Body of pancreas (tissue), 4 donors: ENCODE results near the gene ITGAX. TPM values are rescaled to one million over a fixed set of nuclear protein-coding genes. Genes with fewer than 3 reads are reported as not detected.

ENCODE experiments used
- ATAC-seq: fragments of 150-250 bp; one replicate; pipeline ENCODE4 v1.9.1; 2016
- DNase-seq, 4 donors: peaks; one replicate each; pipeline ENCODE4 v3.0.0-alpha.2; 2019
- H3K27ac ChIP-seq, 4 donors: fragments of 200-600 bp; sonication (generic); 1 replicate in 3 of 4; 2 replicates in 1 of 4; pipeline versions ENCODE4 v1.5.1 to v1.6.1; 2016 to 2019; ENCODE audit warnings: mild to moderate bottlenecking in 1 of 4, mixed read lengths in 1 of 4, moderate library complexity in 1 of 4
- H3K27me3 ChIP-seq, 2 donors: fragments of 200-600 bp; sonication (generic); one replicate each; pipeline ENCODE4 v1.6.0; 2016; ENCODE audit warnings: mild to moderate bottlenecking in 1 of 2
- H3K36me3 ChIP-seq, 2 donors: fragments of 200-600 bp; sonication (generic); replicated peaks in 1 of 2; 2 replicates each; pipeline ENCODE4 v1.5.1; 2016; ENCODE audit warnings: low read depth in 2 of 2; ENCODE audit not compliant: insufficient read depth in 1 of 2
- H3K4me1 ChIP-seq: fragments of 200-600 bp; sonication (generic); one replicate; pipeline ENCODE4 v1.6.0; 2016
- H3K4me3 ChIP-seq, 2 donors: fragments of 200-600 bp; sonication (generic); 1 replicate in 1 of 2; 2 replicates in 1 of 2; pipeline ENCODE4 v1.5.1; 2016 to 2019
- H3K9me3 ChIP-seq, 3 donors: fragments of 200-600 bp; sonication (generic); 1 replicate in 2 of 3; 2 replicates in 1 of 3; pipeline ENCODE4 v1.5.1; 2016
- POLR2A ChIP-seq, 3 donors: fragments of 450-650 bp; IDR thresholded peaks; one replicate each; pipeline ENCODE4 v1.6.1; 2016; ENCODE audit warnings: antibody characterized with exemption in 3 of 3, mild to moderate bottlenecking in 2 of 3
- WGBS, 2 donors: methylation state at CpG; one replicate each; pipeline ENCODE4 v1.1.5; 2017; 5-methylcytosine and 5-hydroxymethylcytosine counted together
- intact Hi-C: fragments of 100-400 bp; cut with DNase I; formaldehyde crosslinking; loops from one replicate; pipeline ENCODE4 v1.15.1; 2023
- total RNA-seq, 2 donors: library from RNA; depleted of rRNA; stranded (reverse); fragments of >200 nt; gene quantifications; one replicate each; pipeline ENCODE4 v1.1.0, GENCODE V29; 2016
- TF ChIP-seq, protein P1 (sequence below), 7 experiments: fragments of 450-650 bp in 4 of 7; fragments of 200-600 bp in 3 of 7; sonication (generic) in 3 of 7; IDR thresholded peaks; one replicate each; pipeline ENCODE4 v1.5.1; 2016 to 2019; ENCODE audit warnings: antibody characterized with exemption in 7 of 7

The ITGAX gene
- total RNA-seq, 2 donors from 2014 or later = 3.0 to 8.6 TPM

- TF ChIP-seq, protein P1, sequence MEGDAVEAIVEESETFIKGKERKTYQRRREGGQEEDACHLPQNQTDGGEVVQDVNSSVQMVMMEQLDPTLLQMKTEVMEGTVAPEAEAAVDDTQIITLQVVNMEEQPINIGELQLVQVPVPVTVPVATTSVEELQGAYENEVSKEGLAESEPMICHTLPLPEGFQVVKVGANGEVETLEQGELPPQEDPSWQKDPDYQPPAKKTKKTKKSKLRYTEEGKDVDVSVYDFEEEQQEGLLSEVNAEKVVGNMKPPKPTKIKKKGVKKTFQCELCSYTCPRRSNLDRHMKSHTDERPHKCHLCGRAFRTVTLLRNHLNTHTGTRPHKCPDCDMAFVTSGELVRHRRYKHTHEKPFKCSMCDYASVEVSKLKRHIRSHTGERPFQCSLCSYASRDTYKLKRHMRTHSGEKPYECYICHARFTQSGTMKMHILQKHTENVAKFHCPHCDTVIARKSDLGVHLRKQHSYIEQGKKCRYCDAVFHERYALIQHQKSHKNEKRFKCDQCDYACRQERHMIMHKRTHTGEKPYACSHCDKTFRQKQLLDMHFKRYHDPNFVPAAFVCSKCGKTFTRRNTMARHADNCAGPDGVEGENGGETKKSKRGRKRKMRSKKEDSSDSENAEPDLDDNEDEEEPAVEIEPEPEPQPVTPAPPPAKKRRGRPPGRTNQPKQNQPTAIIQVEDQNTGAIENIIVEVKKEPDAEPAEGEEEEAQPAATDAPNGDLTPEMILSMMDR (IDR thresholded peaks at IDR 0.05) = no peak
- no peak for TF ChIP-seq POLR2A (IDR thresholded peaks at IDR 0.05)
- DNase-seq = peak in 2 of 4 donors; percentile 10 to 53
- H3K27ac ChIP-seq = no peak overlapping the region
- 39 to 59% methylated on average over 4 to 6 of the region's 6 CpGs for WGBS, 2 donors
- H3K4me1 ChIP-seq = no peaks in the 10 kb centered on the region
- ATAC-seq = no peak
- H3K36me3 ChIP-seq = no peaks in the 10 kb centered on the region
- intact Hi-C loops = no loop called here
- H3K27me3 ChIP-seq = no peaks in the 10 kb centered on the region
- no peak overlapping the region for H3K4me3 ChIP-seq
- H3K9me3 ChIP-seq = no peaks in the 10 kb centered on the region
Observed at GRCh38 chr16:31395647-31396046, 40.7 kb downstream of the ITGAX start.

DNA sequence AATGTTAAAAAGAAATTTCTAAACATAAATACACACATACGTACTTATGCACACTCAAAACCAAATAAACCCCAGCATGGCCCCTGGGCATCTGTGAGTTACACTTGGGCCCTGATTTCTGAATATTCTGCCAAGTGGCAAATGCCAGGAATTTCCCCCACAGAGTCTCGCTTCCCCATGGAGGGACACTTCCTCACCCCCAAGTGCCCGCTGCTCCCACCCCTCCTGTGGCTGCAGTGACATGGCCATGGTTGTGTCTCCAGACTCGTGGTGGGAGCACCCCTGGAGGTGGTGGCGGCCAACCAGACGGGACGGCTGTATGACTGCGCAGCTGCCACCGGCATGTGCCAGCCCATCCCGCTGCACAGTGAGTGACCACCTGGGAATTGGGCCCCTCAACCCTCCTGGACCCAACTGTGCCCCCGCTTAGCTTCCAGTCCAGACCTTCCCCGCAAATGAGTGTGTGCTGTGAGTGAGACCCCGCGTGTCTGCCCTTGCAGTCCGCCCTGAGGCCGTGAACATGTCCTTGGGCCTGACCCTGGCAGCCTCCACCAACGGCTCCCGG lies 42.2 kb downstream of the ITGAX start:
- H3K4me3 ChIP-seq = no peak overlapping the region
- intact Hi-C loops = no loop called here
- DNase-seq (peak in 1 of 4 donors; percentile 12), ATAC-seq (no peak)
- H3K27me3 ChIP-seq = no peaks in the 10 kb centered on the region
- H3K4me1 ChIP-seq = no peaks in the 10 kb centered on the region
- no peak overlapping the region for H3K27ac ChIP-seq
- no peak for TF ChIP-seq POLR2A (IDR thresholded peaks at IDR 0.05)
- TF ChIP-seq, protein P1 (IDR thresholded peaks at IDR 0.05) = no peak
- WGBS, 2 donors = 74 to 88% methylated on average over 4 to 18 of the region's 18 CpGs
- no peaks in the 10 kb centered on the region for H3K9me3 ChIP-seq
- no peaks in the 10 kb centered on the region for H3K36me3 ChIP-seq

DNA sequence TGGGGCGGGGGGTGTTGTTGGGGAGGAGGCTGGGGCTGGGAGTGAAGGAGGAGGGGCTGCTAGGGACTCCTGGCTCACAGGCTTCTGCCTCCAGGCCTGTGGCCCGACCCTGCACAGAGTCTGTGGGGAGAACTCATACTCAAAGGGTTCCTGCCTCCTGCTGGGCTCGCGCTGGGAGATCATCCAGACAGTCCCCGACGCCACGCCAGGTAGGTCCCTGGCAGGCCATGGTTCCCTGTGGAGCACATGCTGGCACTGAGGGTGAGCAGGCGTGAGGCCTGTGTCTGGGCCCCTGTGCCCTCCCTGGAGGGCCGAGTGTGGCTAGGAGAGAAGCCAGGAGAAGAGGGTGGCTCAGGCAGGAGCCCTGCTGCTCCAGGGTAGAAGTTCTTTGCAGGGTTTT lies 42.7 kb downstream of the ITGAX start:
- WGBS, 2 donors = 70% methylated on average over 9 of the region's 9 CpGs; no CpG with 5 or more reads in 1 of the 2 donors
- Histone ChIP-seq H3K9me3 (no peaks in the 10 kb centered on the region), H3K4me3 (no peak overlapping the region), H3K36me3 (no peaks in the 10 kb centered on the region), H3K27me3 (no peaks in the 10 kb centered on the region), H3K27ac (no peak overlapping the region), H3K4me1 (no peaks in the 10 kb centered on the region)
- no peak for TF ChIP-seq POLR2A (IDR thresholded peaks at IDR 0.05)
- TF ChIP-seq, protein P1 (IDR thresholded peaks at IDR 0.05) = no peak
- DNase-seq (no peak), ATAC-seq (no peak)
- intact Hi-C loops = no loop called here

- DNase-seq = no peak
- ATAC-seq = no peak
- intact Hi-C loops = no loop called here
Observed at GRCh38 chr16:31400191-31400590, 45.2 kb downstream of the ITGAX start.

More at GRCh38 chr16:31400191-31400590, 45.2 kb downstream of the ITGAX start:
- Histone ChIP-seq H3K9me3 (no peaks in the 10 kb centered on the region), H3K4me1 (no peaks in the 10 kb centered on the region), H3K27ac (no peak overlapping the region), H3K36me3 (no peaks in the 10 kb centered on the region), H3K27me3 (no peaks in the 10 kb centered on the region), H3K4me3 (no peak overlapping the region)
- TF ChIP-seq POLR2A (IDR thresholded peaks at IDR 0.05) = no peak
- TF ChIP-seq, protein P1 (IDR thresholded peaks at IDR 0.05) = no peak
- 61 to 78% methylated on average over 2 of the region's 2 CpGs for WGBS, 2 donors
